ENCODE results near the gene TGM5.
A peak's percentile ranks its signal among the peaks of the same experiment; 100 is the strongest.
"Not testable (repeated sequence)": the region's sequence is repeated elsewhere in the genome, so short reads cannot be mapped to it uniquely, and the experiment has no call there.

TGM5 gene

GRCh38 chr15:43242616-43243015 is 24.1 kb downstream of the TGM5 start:
- no peak for DNase-seq

- DNase-seq, result peak; percentile 89
These were observed 25.6 kb downstream of the TGM5 start for GRCh38 chr15:43241100-43241499.

DNA sequence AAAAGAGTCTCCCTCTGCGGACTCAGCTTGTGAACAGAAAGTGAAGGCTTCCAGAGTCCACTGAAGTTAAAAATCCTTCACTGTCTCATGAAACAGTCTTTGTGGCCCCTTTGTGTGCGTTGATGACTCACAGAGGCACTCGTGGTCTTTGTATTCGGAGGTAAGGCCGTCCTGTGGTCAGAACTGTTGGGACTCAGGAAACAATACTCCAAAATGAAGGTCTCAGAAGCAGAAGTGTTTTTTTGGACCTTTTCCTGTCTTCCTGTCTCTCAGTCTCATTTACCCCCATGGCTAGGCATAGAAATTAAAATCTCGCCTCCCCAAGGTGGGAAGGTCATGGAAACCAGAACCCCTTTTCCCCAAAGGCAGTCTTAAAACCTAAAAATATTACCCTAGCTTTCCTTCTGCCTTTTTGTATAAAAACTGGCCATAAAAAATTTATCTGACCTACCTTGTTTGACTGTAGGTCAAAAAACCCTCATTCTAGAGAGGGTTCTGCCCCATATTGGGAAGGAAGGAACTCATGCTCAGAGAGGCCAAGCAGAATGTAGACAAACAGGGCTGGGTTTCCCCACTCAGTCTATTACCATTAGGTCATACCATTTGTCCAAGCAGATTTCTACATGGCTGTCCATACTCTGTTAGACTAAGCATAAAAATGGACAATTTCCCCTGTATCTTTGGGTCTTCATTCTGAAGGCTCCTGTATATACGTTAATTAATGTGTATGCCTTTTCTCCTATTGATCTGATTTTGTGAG is 26.8 kb downstream of the TGM5 start:
- no peak for DNase-seq

GRCh38 chr15:43238671-43239131 is 28.0 kb downstream of the TGM5 start:
- no peak for DNase-seq

DNA sequence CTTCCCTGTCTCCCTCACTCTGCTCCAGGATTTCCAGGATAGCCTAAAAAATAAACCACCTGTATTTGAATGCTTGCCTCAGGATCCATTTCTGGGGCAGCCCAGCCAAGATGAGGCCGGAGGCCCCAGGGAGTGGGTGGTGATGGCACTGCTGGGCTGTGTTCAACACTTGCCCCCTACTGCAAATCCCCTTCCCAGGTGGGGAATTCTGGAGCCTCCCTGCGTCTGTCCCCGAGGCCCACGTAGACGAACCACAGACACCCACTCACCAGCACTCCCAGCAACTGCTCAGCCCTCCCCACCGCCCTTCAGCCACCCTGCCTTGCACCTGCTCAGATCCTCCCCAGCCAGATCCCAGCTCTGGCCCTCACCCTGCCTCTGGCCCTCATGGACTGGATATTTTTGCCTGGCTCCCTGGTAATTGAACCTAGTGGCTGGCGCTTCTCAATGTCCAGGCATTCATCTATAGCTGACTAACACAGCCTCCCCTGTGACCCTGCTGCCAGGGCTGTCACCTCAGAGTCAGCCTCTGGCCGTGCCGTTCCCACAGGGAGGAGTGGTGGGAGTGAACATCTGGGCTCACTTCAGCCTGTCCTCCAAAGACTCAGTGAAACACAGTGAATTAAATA is 28.8 kb downstream of the TGM5 start:
- no peak for DNase-seq

GRCh38 chr15:43235536-43235935 is 31.2 kb downstream of the TGM5 start:
- DNase-seq, result no peak

- no peak for DNase-seq
These were observed 34.3 kb downstream of the TGM5 start for GRCh38 chr15:43232289-43232874.

GRCh38 chr15:43230640-43231115 is 36.0 kb downstream of the TGM5 start:
- DNase-seq, result no peak

DNA sequence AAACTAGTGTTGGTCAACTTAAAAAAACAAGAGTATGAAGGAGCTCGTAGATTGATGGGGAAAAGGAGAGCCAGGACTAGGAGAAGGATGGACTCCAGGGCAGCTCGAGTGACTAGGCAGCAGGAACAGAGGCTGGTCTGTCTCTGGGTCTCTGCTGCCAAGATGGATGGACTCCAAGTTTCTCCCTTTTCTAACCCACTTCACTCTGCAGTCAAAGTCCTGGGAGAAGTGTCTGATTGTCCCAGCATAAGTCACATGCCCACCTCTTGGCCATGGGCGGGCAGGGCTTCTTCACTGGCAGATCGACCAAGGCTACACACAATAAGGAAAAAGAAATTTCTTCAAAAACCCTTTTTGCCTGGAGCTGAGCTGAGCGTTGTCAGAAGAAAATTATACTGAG is 36.8 kb downstream of the TGM5 start:
- no peak for DNase-seq

DNA sequence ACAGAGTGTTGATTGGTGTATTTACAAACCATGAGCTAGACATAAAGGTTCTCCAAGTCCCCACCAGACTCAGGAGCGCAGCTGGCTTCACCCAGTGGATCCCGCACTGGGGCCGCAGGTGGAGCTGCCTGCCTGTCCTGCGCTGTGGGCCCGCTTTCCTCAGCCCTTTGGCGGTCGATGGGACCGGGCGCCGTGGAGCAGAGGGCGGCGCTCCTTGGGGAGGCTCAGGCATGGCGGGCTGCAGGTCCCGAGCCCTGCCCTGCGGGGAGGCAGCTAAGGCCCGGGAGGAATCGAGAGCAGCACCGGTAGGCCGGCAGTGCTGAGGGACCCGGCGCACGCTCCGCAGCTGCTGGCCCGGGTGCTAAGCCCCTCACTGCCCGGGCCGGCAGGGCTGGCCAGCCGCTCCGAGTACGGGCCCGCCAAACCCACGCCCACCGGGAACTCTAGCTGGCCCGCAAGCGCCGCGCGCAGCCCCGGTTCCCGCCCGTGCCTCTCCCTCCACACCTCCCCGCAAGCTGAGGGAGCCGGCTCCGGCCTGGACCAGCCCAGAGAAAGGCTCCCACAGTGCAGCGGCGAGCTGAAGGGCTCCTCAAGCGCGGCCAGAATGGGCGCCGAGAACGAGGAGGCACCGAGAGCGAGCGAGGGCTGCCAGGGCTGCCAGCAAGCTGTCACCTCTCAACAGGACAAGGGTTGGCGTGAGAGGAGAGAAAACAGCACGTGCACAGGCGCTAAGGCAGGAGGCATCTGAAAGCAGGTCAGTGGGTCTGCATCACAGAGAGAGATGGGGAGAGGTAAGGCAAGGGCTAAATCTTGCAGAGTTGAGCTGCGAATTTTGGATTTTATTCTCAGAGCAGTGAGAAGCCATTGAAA is 40.1 kb downstream of the TGM5 start:
- DNase-seq, result no peak

DNA sequence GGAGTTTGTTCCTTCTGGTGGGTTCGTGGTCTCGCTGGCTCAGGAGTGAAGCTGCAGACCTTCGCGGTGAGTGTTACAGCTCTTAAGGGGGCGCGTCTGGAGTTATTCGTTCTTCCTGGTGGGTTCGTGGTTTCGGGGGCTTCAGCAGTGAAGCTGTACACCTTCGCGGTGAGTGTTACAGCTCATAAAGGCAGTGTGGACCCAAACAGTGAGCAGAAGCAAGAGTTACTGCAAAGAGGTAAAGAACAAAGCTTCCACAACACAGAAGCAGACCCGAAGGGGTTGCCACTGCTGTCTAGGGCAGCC is 40.8 kb downstream of the TGM5 start:
- not testable (repeated sequence) for DNase-seq

DNA sequence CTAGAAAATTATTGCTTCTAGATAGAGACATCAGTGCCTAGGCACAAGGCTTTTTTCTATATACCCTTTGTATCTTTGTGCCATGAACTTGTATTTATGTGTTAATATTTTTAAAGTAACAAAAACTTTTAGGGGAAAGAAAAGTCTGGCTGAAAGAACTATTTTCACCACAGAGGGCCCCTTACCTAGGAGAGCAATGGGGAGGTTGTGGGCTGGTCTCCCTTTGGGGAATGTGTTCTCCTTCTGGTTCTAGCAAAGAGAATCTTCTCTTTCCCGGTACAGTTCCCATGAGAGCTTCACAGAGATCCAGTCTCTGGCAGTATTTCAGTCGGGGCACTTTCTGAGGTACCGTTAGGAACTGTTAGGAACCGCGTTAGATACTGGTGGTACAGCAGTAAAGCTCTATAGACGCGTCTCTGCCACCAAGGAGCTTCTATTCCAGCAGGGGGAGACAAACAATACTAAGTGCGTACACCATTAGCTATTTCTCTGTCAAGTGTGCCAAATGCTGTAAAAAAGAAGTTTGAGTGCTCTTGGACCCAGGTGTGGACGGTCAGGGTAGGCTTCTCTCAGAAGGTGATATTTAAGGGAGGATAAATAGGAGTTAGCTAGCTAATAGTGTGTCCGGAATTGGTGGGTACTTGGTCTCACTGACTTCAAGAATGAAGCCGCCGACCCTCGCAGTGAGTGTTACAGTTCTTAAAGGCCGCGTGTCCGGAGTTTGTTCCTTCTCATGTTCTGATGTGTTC is 41.4 kb downstream of the TGM5 start:
- peak; percentile 46 for DNase-seq

GRCh38 chr15:43221422-43221821 is 45.3 kb downstream of the TGM5 start:
- no peak for DNase-seq

GRCh38 chr15:43220991-43221403 is 45.7 kb downstream of the TGM5 start, which contains the start of gene EPB42:
Gene EPB42 (minus strand): TSS chr15:43221018. CDS start chr15:43220825, 193 bp downstream.
- DNase-seq, result no peak

GRCh38 chr15:43219929-43220928 is 46.5 kb downstream of the TGM5 start:
- no peak for DNase-seq

GRCh38 chr15:43218908-43219706 is 47.6 kb downstream of the TGM5 start:
- no peak for DNase-seq

GRCh38 chr15:43215961-43216360 is 50.8 kb downstream of the TGM5 start:
- no peak for DNase-seq

DNA sequence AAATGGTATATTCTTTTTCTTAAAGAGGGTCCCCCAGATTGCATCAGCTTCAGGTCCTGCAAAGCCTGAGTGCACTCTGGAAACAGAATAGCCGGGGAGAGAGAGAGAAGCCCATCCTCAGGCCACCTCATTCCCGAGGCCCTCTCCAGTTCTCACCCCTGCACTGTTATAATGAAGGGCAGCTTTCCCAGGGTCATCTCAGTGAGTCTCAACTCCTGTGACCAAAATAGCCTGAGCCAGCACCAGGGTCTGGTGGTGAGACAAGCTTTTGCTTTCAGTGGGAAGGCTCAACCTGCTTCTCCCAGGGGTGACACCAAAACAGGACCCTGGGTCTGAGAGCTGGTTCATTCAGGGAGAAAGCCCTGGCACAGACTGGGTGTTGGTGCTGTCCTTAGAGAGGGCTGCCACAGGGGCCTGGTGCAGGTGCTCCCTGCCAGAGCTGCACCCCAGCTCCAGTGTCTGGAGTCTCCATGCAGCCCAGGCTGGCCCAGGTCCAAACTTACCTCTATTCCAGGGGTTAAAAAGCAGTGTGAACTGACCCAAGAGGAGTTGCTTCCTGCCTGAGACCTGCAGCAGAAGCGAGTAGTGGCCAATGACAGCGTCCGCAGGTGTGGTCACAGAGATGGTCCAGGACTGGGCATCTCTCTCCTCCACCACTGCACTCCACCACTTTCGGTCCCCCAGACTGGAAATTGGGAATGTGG is 52.0 kb downstream of the TGM5 start:
- no peak for DNase-seq

DNA sequence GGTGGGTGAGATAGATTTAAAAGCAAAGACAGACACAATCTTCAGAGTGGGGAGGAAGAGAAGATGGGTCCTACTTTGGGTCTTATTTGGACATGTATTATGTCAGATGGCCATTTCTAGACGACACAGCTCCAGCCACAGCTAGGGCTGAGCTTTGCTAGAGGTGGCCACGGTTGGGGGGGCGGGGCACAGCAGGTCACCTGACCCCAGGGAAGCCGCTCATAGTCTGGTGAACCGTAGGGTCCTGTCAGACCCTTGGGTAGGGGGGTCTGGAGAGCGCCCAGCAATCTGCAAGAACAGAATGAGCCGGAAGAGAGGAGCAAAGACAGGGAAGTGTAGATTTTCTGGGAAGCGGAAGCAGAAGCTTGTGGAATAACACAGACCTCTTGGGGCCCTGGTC is 52.6 kb downstream of the TGM5 start:
- no peak for DNase-seq

Measured in femur (tissue), 1 donor.